Measurements from ENCODE around the gene BCL6B.

BCL6B gene

GRCh38 chr17:6994666-6995256 is 28.1 kb upstream of the BCL6B start:
- Histone ChIP-seq H3K9me3 (ENCODE audit: control insufficient read depth, insufficient read depth, low read length) (no peaks in the 10 kb centered on the region), H3K4me1 (ENCODE audit: control insufficient read depth, low read length) (no peaks in the 10 kb centered on the region; the same call in 1 of the 2 replicates), H3K27me3 (ENCODE audit: control insufficient read depth, low read length) (no peaks in the 10 kb centered on the region), H3K4me3 (ENCODE audit: low read length) (no peak overlapping the region), H3K4me2 (ENCODE audit: low read length) (no peak overlapping the region), H4K20me1 (ENCODE audit: control insufficient read depth, insufficient read depth, low read depth, low read length) (no peaks in the 10 kb centered on the region), H3K36me3 (ENCODE audit: control insufficient read depth, low read length) (peaks cover 11% of the 10 kb centered on the region; the same call in 1 of the 2 replicates), H3K9me2 (replicated peaks; ENCODE audit: control insufficient read depth, low read length) (no peaks in the 10 kb centered on the region), H3K79me2 (ENCODE audit: control insufficient read depth, low read length) (no peaks in the 10 kb centered on the region), H3F3A (ENCODE audit: control insufficient read depth, insufficient read depth) (peaks cover 3% of the 10 kb centered on the region; the same call in 1 of the 2 replicates), H3K27ac (ENCODE audit: low read depth, low read length) (no peak overlapping the region)
- TF ChIP-seq CTCF (IDR thresholded peaks at IDR 0.05; ENCODE audit: low read depth, low read length, poor library complexity, severe bottlenecking) (no peak), EZH2phosphoT487 (IDR thresholded peaks at IDR 0.05; ENCODE audit: borderline replicate concordance, low read length) (no peak)

GRCh38 chr17:6995500-6996255 is 27.2 kb upstream of the BCL6B start, which contains the start of gene ALOX12:
Gene ALOX12 (plus strand): TSS chr17:6996049. CDS start chr17:6996118, 69 bp downstream.
- no peak within 1 kb of the TSS for H3K4me3 ChIP-seq (ENCODE audit: low read length)
- H3F3A ChIP-seq (ENCODE audit: control insufficient read depth, insufficient read depth) = peaks cover 3% of the 10 kb centered on the region; the same call in 1 of the 2 replicates
- H3K27ac ChIP-seq (ENCODE audit: low read depth, low read length) = no peak within 1 kb of the TSS

GRCh38 chr17:6996256-6997011 is 26.4 kb upstream of the BCL6B start:
- Histone ChIP-seq H3K9me2 (replicated peaks; ENCODE audit: control insufficient read depth, low read length) (no peaks in the 10 kb centered on the region), H4K20me1 (ENCODE audit: control insufficient read depth, insufficient read depth, low read depth, low read length) (no peaks in the 10 kb centered on the region), H3K36me3 (ENCODE audit: control insufficient read depth, low read length) (peaks cover 20% of the 10 kb centered on the region), H3F3A (ENCODE audit: control insufficient read depth, insufficient read depth) (peaks cover 3% of the 10 kb centered on the region; the same call in 1 of the 2 replicates), H3K9me3 (ENCODE audit: control insufficient read depth, insufficient read depth, low read length) (no peaks in the 10 kb centered on the region), H3K4me2 (ENCODE audit: low read length) (no peak overlapping the region), H3K79me2 (ENCODE audit: control insufficient read depth, low read length) (no peaks in the 10 kb centered on the region), H3K27ac (ENCODE audit: low read depth, low read length) (no peak overlapping the region), H3K4me1 (ENCODE audit: control insufficient read depth, low read length) (no peaks in the 10 kb centered on the region; the same call in 1 of the 2 replicates), H3K4me3 (ENCODE audit: low read length) (no peak overlapping the region), H3K27me3 (ENCODE audit: control insufficient read depth, low read length) (no peaks in the 10 kb centered on the region)
- TF ChIP-seq CTCF (IDR thresholded peaks at IDR 0.05; ENCODE audit: low read depth, low read length, poor library complexity, severe bottlenecking) = no peak
- TF ChIP-seq EZH2phosphoT487 (IDR thresholded peaks at IDR 0.05; ENCODE audit: borderline replicate concordance, low read length) = no peak

More at GRCh38 chr17:6995500-6996255, 27.2 kb upstream of the BCL6B start, which contains the start of gene ALOX12:
- Histone ChIP-seq H3K79me2 (ENCODE audit: control insufficient read depth, low read length) (no peaks in the 10 kb centered on the region), H3K27me3 (ENCODE audit: control insufficient read depth, low read length) (no peaks in the 10 kb centered on the region), H3K4me1 (ENCODE audit: control insufficient read depth, low read length) (no peaks in the 10 kb centered on the region; the same call in 1 of the 2 replicates), H3K9me3 (ENCODE audit: control insufficient read depth, insufficient read depth, low read length) (no peaks in the 10 kb centered on the region), H3K4me2 (ENCODE audit: low read length) (no peak within 1 kb of the TSS), H3K36me3 (ENCODE audit: control insufficient read depth, low read length) (peaks cover 14% of the 10 kb centered on the region; the same call in 1 of the 2 replicates), H3K9me2 (replicated peaks; ENCODE audit: control insufficient read depth, low read length) (no peaks in the 10 kb centered on the region), H4K20me1 (ENCODE audit: control insufficient read depth, insufficient read depth, low read depth, low read length) (no peaks in the 10 kb centered on the region)
- TF ChIP-seq EZH2phosphoT487 (IDR thresholded peaks at IDR 0.05; ENCODE audit: borderline replicate concordance, low read length) (no peak), CTCF (IDR thresholded peaks at IDR 0.05; ENCODE audit: low read depth, low read length, poor library complexity, severe bottlenecking) (no peak)

Data from DOHH2 (cell line).